Adrenal gland (tissue), 5 donors: ENCODE measurements around the gene DHX30.

ENCODE experiments used
- POLR2A ChIP-seq, 2 donors: fragments of 450-650 bp; IDR thresholded peaks; one replicate each; pipeline ENCODE4 v1.6.1; 2017; ENCODE audit warnings: antibody characterized with exemption in 2 of 2, mild to moderate bottlenecking in 2 of 2, moderate library complexity in 1 of 2
- TF ChIP-seq, protein P1 (sequence below), 6 experiments: fragments of 450-650 bp in 4 of 6; fragments of 200-600 bp in 2 of 6; sonication (generic) in 1 of 6; IDR thresholded peaks; 1 replicate in 5 of 6; 2 replicates in 1 of 6; pipeline versions ENCODE4 v1.5.1 to v1.8.0; 2016 to 2021; ENCODE audit warnings: antibody characterized with exemption in 6 of 6, mild to moderate bottlenecking in 2 of 6, moderate library complexity in 1 of 6
- donor health status: DM: no; HTN: no; CAD: no.

DNA sequence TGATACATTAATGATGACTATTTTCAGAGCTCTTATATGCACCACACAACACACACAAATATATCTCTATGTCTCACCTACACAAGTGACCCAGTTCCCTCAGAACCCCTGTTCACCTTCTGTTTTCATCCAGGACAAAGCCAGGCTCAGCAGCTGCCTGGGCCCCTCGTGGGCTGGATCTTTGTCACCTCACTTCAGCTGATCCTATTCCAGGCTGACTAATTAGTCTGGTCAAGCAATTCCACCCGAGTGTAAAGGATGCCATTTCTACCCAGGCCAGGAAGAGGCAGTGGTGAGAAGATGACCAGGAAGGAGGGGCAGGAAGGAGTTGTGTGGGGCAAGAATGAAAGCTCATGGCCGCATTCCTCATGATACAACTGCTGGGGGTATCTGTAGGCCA, 62.3 kb downstream of the DHX30 start:
- TF ChIP-seq POLR2A (IDR thresholded peaks at IDR 0.05): no peak
- TF ChIP-seq, protein P1, sequence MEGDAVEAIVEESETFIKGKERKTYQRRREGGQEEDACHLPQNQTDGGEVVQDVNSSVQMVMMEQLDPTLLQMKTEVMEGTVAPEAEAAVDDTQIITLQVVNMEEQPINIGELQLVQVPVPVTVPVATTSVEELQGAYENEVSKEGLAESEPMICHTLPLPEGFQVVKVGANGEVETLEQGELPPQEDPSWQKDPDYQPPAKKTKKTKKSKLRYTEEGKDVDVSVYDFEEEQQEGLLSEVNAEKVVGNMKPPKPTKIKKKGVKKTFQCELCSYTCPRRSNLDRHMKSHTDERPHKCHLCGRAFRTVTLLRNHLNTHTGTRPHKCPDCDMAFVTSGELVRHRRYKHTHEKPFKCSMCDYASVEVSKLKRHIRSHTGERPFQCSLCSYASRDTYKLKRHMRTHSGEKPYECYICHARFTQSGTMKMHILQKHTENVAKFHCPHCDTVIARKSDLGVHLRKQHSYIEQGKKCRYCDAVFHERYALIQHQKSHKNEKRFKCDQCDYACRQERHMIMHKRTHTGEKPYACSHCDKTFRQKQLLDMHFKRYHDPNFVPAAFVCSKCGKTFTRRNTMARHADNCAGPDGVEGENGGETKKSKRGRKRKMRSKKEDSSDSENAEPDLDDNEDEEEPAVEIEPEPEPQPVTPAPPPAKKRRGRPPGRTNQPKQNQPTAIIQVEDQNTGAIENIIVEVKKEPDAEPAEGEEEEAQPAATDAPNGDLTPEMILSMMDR (IDR thresholded peaks at IDR 0.05): no peak
